Measurements from ENCODE around the gene FRAS1. TPM values are rescaled to one million over a fixed set of nuclear protein-coding genes. Genes with fewer than 3 reads are reported as not detected.
"Not testable (repeated sequence)": the region's sequence is repeated elsewhere in the genome, so short reads cannot be mapped to it uniquely, and the experiment has no call there.

Gene FRAS1
- total RNA-seq, 4 donors from 2014 or later, result 3.1 to 11.4 (median 6.7) TPM

GRCh38 chr4:78244705-78245485 is 187.8 kb downstream of the FRAS1 start:
- H3K27me3 ChIP-seq, result no peaks in the 10 kb centered on the region
- H3K4me1 ChIP-seq, result peaks cover 0 to 23% (median 5%) of the 10 kb centered on the region in 3 donors
- DNase-seq, result no peak
- H3K36me3 ChIP-seq, result no peaks in the 10 kb centered on the region
- TF ChIP-seq CTCF (IDR thresholded peaks at IDR 0.05) (no peak), POLR2A (IDR thresholded peaks at IDR 0.05) (no peak)
- WGBS, 2 donors, result 57 to 73% methylated on average over 3 of the region's 3 CpGs
- H3K27ac ChIP-seq, result no peak overlapping the region
- intact Hi-C loops (cut with DNase I), result no loop called here
- H3K4me3 ChIP-seq, result no peak overlapping the region
- no peaks in the 10 kb centered on the region for H3K9me3 ChIP-seq

GRCh38 chr4:78247536-78248285 is 190.6 kb downstream of the FRAS1 start:
- 49 to 59% methylated on average over 7 to 8 of the region's 8 CpGs for WGBS, 2 donors
- Histone ChIP-seq H3K27me3 (no peaks in the 10 kb centered on the region), H3K9me3 (peaks cover 0 to 5% (median 0%) of the 10 kb centered on the region in 3 donors), H3K4me1 (peaks cover 0 to 23% (median 5%) of the 10 kb centered on the region in 3 donors), H3K27ac (no peak overlapping the region), H3K4me3 (no peak overlapping the region), H3K36me3 (peaks cover 0 to 6% (median 0%) of the 10 kb centered on the region in 3 donors)
- TF ChIP-seq CTCF (IDR thresholded peaks at IDR 0.05), result no peak
- TF ChIP-seq POLR2A (IDR thresholded peaks at IDR 0.05), result no peak
- no peak for DNase-seq
- intact Hi-C loops (cut with DNase I), result no loop called here

GRCh38 chr4:78250500-78250899 is 193.4 kb downstream of the FRAS1 start:
- 67 to 79% methylated on average over 2 of the region's 2 CpGs for WGBS, 2 donors
- H3K27me3 ChIP-seq, result no peaks in the 10 kb centered on the region
- no peak for DNase-seq
- intact Hi-C loops (cut with DNase I), result no loop called here
- H3K4me1 ChIP-seq, result peaks cover 0 to 23% (median 5%) of the 10 kb centered on the region in 3 donors
- H3K27ac ChIP-seq, result no peak overlapping the region
- TF ChIP-seq POLR2A (IDR thresholded peaks at IDR 0.05) (no peak), CTCF (IDR thresholded peaks at IDR 0.05) (no peak)
- H3K4me3 ChIP-seq, result no peak overlapping the region
- H3K9me3 ChIP-seq, result peaks cover 0 to 10% (median 0%) of the 10 kb centered on the region in 3 donors
- peaks cover 0 to 14% (median 0%) of the 10 kb centered on the region in 3 donors for H3K36me3 ChIP-seq

GRCh38 chr4:78252773-78253172 is 195.7 kb downstream of the FRAS1 start:
- Histone ChIP-seq H3K36me3 (peaks cover 0 to 14% (median 0%) of the 10 kb centered on the region in 3 donors), H3K9me3 (peaks cover 0 to 10% (median 0%) of the 10 kb centered on the region in 3 donors)
- intact Hi-C loops (cut with DNase I); DNase-seq; H3K27ac ChIP-seq; H3K27me3 ChIP-seq; H3K4me1 ChIP-seq; H3K4me3 ChIP-seq: not testable (repeated sequence)
- WGBS, 2 donors, result 82 to 84% methylated on average over 8 of the region's 8 CpGs

GRCh38 chr4:78254893-78255292 is 197.8 kb downstream of the FRAS1 start:
- no peak for DNase-seq
- peaks cover 0 to 14% (median 0%) of the 10 kb centered on the region in 3 donors for H3K36me3 ChIP-seq
- TF ChIP-seq POLR2A (IDR thresholded peaks at IDR 0.05), result no peak
- no peaks in the 10 kb centered on the region for H3K4me1 ChIP-seq
- no peaks in the 10 kb centered on the region for H3K27me3 ChIP-seq
- no peak overlapping the region for H3K4me3 ChIP-seq
- 33 to 83% methylated on average over 1 to 2 of the region's 4 CpGs for WGBS, 2 donors
- peaks cover 0 to 10% (median 0%) of the 10 kb centered on the region in 3 donors for H3K9me3 ChIP-seq
- intact Hi-C loops (cut with DNase I), result no loop called here
- no peak overlapping the region for H3K27ac ChIP-seq

- no peaks in the 10 kb centered on the region for H3K4me1 ChIP-seq
- intact Hi-C loops (cut with DNase I), result no loop called here
- H3K4me3 ChIP-seq, result no peak overlapping the region
These were observed 207.9 kb downstream of the FRAS1 start for GRCh38 chr4:78265006-78265405.

More at GRCh38 chr4:78265006-78265405, 207.9 kb downstream of the FRAS1 start:
- H3K9me3 ChIP-seq, result peaks cover 0 to 6% (median 5%) of the 10 kb centered on the region in 3 donors
- WGBS, 2 donors, result 56 to 58% methylated on average over 4 to 5 of the region's 5 CpGs
- TF ChIP-seq POLR2A (IDR thresholded peaks at IDR 0.05) (no peak), CTCF (IDR thresholded peaks at IDR 0.05) (no peak)
- H3K36me3 ChIP-seq, result no peaks in the 10 kb centered on the region
- no peak for DNase-seq
- H3K27me3 ChIP-seq, result no peaks in the 10 kb centered on the region
- no peak overlapping the region for H3K27ac ChIP-seq
